ENCODE results near the gene UBE2QL1.

DNA sequence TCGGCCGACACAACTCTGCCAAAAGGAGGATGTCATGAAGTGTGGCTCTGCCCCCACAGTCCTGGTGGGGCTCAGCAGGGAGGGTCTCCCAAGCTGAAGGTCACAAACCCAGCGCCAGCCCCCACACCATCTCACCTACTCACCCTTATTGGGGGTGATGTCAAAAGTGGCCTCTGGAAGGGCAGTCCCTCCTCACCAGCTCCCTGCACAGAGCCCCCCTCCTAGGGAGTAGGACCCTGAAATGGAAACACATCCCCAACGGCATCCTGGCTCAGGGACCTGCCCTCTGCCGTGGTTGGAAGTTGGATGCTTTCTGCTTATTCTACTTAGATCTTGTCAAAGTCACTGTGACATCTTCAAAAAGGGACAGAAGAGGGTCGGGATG lies 94.7 kb downstream of the UBE2QL1 start:
- TF ChIP-seq, protein P1, sequence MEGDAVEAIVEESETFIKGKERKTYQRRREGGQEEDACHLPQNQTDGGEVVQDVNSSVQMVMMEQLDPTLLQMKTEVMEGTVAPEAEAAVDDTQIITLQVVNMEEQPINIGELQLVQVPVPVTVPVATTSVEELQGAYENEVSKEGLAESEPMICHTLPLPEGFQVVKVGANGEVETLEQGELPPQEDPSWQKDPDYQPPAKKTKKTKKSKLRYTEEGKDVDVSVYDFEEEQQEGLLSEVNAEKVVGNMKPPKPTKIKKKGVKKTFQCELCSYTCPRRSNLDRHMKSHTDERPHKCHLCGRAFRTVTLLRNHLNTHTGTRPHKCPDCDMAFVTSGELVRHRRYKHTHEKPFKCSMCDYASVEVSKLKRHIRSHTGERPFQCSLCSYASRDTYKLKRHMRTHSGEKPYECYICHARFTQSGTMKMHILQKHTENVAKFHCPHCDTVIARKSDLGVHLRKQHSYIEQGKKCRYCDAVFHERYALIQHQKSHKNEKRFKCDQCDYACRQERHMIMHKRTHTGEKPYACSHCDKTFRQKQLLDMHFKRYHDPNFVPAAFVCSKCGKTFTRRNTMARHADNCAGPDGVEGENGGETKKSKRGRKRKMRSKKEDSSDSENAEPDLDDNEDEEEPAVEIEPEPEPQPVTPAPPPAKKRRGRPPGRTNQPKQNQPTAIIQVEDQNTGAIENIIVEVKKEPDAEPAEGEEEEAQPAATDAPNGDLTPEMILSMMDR (IDR thresholded peaks at IDR 0.05; ENCODE audit: insufficient read depth, low read length, poor library complexity, severe bottlenecking) = no peak
- TF ChIP-seq EZH2phosphoT487 (conservative IDR thresholded peaks at IDR 0.05; ENCODE audit: low read length) = no peak

Measured in SU-DHL-6 (cell line).